GM12865 (cell line): ENCODE data around the gene FGF1.

ENCODE experiments used
- DNase-seq: peaks from one replicate; pipeline ENCODE4 v3.0.0; 2010; ENCODE audit warnings: low read depth
- H3K4me3 ChIP-seq: 2 replicates; pipeline ENCODE4 v1.5.1; 2011; ENCODE audit warnings: mild to moderate bottlenecking, low read depth, low read length, control low read depth
- CTCF ChIP-seq: IDR thresholded peaks from 2 replicates; pipeline ENCODE4 v1.5.1; 2011; ENCODE audit warnings: low read length, control low read depth, low read depth, inconsistent platforms; ENCODE audit not compliant: insufficient read depth; ENCODE audit errors: missing control alignments

The FGF1 gene

GRCh38 chr5:142645456-142645855 lies 40.4 kb downstream of the FGF1 start:
- DNase-seq: no peak
- H3K4me3 ChIP-seq: no peak overlapping the region
- no peak for TF ChIP-seq CTCF

DNA sequence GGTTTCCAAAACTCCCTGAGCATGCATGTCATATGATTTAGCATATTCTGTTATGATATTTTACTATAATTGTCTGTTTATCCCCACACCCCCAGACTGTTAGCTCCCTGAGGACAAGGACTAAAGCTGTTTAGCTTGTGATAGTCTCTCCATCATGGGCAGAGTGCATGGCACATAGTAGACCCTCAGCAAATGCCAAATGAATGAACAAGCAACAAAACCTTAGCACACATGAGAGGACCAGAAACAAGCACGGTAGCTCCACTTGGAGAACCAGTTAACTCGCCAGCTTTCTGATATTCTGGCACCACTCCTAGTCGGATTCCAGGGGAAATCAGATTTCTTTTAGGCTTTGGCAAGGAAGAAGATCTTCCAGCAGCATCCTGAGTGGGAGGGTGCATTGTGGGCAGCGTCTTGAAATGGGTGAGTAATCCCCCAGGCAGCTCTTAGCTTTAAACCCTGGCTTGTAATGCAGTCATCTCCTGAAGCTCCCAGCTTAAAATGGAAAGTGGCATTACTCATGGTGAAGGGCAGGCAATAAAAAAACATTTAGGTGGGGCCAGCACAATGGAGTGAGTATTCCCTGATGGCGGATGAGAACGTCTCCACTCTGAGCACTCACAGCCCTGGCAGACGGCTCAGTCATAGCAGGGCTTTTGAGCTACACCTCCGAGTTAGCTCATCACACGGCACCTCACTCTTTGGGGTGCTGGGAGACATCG lies 41.1 kb downstream of the FGF1 start:
- H3K4me3 ChIP-seq: no peak overlapping the region
- TF ChIP-seq CTCF: no peak
- DNase-seq: no peak

- no peak for TF ChIP-seq CTCF
- no peak for DNase-seq
- H3K4me3 ChIP-seq: no peak overlapping the region
These were observed 41.8 kb downstream of the FGF1 start for GRCh38 chr5:142644127-142644526.

DNA sequence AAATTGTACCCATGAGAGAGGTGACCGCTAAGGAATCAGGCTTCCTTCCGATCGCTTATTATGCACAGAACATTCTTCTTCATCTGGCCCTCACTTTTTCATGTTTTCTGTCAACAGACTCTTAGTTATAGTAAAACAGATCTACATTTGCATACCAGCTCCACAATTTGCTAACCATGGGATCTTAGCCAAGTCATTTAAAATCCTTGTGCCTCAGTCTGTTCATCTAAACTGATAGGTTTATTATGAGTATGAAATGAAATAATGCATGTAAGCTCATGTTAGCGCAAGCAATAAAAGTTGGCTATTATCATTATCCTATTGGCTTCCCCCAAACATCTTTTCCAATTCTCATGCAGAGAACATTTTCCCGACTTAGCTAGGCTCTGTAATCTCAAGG lies 42.3 kb downstream of the FGF1 start:
- no peak overlapping the region for H3K4me3 ChIP-seq
- DNase-seq: no peak
- no peak for TF ChIP-seq CTCF

DNA sequence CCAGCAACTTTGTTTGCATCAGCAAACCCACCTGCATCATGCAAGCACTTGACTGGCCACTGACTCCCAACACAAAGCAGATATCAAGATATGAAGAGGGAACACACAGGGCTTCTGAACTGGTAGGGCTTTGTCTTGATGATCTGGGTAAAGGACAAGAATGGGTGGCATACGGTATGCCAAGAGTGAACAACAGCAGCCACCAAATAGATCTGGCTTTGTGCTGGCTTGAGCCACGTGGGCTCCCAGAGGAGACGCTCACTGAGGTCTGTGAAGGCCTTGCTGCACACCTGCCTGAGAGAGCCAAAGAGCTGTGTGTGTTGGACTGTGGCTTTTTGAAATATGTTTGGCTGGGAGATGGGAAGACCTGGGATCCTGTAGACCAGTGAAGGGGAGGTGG lies 43.5 kb downstream of the FGF1 start:
- H3K4me3 ChIP-seq: no peak overlapping the region
- no peak for TF ChIP-seq CTCF
- DNase-seq: no peak

DNA sequence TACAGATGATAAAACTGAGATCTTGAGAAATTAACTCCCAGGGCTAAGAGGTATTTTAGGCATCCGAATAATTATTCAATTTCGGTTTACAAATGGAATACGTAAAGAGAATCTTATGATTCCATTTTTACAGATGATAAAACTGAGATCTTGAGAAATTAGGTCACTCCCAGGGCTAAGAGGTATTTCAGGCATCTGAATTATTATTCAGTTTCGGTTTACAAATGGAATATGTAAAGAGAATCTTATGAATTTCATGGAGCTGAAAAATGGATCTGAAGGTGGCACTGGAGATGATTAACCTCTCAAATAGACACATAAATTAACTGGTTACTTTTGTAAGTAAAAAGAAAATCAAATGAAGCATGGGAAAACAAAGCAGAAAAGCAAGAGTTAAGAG lies 44.2 kb downstream of the FGF1 start:
- DNase-seq: no peak
- TF ChIP-seq CTCF: no peak
- no peak overlapping the region for H3K4me3 ChIP-seq
